ENCODE measurements around the gene LRRC25.

Gene LRRC25

DNA sequence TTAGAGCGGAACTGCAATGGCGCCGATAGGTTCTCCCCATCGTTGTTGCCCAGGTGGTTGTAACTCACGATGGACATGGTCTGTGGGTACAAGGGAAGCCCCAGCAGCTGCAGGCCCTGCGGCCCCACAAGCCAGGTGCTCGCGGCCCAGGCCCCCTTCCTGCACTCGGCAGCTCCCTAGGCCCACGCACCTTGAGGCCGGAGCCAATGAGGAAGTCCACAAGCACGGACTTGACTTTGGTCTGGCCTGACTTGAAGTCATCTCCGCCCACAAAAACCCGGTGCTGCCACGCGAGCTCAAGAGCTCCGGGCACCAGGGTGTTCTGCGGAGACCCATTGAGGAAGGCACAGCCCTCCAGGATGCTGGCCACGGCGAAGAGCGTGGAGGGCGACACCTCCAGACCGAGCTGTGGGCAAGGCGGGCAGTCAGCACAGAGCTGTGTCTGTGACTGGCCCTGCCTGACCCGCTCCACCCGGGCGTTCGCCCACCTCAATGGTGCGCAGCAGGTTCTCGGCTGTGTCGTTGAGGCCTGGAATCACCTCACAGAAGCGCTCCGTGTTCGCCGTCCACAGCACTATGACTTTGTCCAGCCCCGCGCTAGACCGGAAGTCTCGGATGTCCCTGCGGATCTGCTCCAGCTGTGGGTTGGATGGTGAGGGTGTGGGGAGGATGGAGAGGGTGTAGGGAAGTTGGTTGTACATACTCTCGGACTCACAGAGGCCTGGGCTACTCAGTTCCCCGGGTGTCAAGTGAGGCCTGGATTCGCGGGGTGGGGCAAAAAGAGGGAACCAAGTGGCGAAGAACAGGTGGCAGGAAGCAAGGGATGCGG lies 38.6 kb upstream of the LRRC25 start:
- DNase-seq (ENCODE audit: low read depth, low spot score): no peak

DNA sequence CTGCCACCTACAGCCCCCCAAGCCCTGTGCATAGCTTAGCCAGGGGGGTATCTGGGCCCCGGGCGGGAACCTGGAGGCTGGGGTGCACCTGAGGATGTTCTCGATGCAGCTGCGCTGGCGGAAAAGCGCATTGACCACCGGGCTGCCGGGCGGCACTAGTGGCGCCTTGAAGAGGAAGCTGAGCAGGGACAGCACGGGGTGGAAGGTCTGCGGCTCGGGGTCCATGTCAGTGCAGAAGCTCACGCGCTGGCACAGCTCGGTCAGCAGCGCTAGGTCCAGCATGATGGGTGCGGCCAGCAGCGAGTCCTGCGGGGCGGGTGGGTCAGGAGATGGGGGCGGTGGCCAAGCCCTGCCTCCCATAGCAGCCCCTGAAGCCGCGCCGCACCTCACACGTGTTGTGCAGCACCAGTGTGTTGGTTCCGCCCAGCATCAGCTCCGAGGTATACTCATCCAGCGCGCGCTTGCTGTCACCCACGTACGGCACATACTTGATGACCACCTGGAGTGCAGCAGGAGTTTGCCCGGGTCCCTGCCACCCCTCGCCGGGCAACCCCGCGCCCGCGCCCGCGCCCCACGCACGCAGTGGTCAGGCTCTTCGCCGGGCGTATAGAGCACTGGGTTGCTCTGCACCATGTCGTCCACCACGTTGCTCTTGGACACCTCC lies 37.9 kb upstream of the LRRC25 start:
- DNase-seq (ENCODE audit: low read depth, low spot score): no peak

DNA sequence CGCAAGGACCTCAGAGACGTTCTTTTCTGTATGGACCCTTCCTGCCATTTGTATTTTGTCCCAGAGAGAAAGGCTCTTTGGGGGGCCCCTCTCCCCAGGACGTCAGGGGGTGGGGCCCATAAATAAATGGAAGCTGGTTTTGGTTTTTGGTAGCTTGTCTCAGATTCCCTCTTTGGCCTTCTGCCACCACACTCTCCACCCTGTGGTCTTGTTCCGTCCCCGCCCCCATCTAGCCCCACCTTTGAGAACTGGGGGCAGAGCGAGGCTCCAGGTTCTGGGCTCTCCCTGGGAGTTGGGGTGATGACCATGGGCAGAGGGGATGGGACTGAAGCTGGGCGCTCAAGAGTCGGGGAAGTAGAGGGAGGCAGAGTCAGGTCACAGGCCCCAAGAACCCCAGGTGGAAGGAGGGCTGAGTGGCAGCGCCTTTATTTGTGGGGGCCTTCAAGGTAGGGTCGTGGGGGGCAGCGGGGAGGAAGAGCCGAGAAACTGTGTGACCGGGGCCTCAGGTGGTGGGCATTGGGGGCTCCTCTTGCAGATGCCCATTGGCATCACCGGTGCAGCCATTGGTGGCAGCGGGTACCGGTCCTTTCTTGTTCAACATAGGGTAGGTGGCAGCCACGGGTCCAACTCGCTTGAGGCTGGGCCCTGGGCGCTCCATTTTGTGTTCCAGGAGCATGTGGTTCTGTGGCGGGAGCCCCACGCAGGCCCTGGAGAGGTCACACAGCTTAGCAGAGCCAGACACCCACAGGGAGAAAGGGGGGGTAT lies 37.2 kb upstream of the LRRC25 start:
- DNase-seq (ENCODE audit: low read depth, low spot score): no peak

DNA sequence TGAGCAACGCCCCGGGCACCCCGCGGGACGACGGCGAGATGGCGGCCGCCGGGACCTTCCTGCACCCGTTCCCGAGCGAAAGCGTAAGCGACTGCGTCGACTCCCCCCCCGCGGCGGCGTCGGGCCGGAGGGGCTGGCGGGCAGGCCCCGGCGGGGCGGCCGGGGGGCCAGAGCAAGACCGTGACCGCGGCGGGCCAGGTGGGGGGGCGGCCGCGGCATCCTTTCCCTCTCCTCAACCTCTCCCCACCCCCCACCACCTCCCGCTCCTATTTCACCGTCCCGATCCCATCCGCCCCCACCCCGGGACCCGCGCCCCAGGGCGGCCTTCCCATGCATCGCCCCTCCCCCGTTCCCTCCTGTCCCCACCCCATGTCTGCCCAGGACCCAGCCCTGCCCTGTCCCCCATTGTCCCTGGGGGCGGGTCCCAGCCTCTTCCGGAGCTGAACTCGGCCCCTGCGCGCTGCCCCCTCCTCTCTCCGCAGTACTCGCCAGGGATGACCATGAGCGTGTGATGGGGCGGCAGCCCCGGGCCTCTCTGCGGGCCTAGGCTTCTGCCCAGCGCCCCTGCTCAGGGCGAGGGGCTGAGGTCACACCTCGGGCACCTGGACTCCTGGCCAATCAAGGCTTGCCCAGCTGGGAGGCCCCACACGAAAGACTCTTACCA lies 36.4 kb upstream of the LRRC25 start:
- DNase-seq (ENCODE audit: low read depth, low spot score): no peak

DNA sequence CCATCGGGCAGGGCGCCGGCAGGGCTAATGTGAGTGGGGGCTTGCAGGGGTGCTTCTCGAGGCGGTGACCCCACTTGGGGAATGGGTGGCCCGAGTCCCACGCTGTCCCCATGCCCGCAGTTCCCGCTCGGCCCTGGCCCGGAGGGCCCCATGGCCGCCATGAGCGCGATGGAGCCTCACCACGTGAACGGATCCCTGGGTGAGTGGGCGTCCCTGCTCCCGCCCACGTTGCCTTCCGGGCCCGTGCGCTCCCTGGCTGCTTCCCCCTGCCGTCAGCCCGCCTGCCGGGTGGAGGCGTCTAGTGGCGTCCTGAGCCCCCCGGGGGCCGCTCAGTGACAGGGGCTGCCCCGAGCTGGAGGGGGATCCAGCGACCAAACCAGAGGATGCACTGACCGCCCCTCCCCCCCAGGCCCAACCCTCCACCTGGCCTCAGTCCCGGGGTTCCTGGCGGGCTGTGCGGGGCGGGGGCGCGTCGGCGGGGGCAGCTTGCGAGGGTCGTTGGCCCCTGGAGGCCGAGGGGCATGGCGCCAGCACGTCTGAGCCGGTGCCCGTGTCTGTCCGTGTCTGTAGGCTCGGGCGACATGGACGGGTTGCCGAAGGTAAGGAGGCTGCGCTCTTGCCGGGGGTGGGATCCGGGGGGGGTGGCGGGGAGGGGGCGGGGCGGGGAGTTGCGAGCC lies 35.7 kb upstream of the LRRC25 start:
- no peak for DNase-seq (ENCODE audit: low read depth, low spot score)

DNA sequence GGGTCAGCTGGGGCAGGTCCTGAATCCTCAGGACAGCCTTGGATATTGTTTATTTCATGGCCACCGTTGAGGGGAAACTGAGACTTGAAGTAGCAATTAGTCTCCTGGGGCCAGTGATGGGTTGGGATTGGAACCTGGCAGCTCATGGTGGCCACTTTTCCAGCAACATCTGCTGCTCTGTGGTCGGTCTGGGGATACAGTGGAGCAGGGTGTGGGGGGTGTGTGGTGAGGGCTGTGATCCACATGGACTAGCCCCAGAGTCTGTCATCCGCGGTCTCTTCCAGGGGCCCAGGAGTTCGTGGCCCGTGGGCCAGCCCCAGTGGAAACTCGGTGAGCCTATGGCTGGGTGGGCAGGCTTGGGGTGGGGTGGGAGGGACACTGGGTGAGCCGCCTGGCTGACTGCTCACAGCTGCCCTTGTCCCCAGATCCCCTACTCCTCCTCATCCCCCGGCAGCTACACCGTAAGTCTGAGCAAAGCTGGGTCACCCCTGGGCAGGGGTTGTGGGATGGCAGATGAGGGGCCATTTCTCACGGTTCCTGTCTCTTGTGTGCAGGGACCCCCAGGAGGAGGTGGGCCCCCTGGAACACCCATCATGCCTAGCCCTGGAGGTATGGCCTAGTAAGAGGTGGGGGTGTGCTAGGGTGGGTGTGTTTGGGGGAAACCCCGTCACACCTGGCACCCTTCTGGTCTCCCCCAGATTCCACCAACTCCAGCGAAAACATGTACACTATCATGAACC lies 35.0 kb upstream of the LRRC25 start:
- DNase-seq (ENCODE audit: low read depth, low spot score): no peak

DNA sequence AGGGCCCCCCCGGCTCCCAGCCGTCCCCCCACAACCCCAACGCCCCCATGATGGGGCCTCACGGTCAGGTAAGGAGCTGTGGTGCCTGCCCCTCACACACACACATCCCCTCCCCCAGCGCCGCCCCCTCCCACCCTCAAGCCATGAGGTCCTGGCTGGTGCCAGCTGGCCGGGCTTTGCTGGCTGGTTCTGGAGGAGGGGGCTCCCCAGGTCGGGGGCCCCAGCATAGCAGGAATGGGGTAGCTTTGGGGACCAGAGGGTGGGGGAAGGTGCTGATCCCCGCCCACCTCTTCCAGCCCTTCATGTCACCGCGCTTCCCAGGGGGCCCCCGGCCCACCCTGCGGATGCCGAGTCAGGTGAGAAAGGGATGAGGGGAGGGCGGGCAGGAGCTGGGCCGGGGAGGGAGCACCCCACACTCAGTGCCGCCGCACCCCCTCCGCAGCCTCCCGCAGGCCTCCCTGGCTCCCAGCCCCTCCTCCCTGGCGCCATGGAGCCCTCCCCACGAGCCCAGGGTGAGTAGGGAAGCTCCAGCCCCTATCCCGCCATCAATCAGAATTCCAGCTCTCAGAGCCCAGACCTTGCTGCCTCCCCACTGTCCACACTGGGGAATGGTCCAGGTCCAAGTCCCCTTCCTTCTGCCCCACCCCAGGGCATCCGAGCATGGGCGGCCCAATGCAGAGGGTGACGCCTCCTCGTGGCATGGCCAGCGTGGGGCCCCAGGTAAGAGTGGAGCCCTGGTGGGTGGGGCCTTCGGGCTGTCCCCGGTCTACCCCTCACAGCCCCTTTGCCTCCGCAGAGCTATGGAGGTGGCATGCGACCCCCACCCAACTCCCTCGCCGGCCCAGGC lies 34.2 kb upstream of the LRRC25 start:
- DNase-seq (ENCODE audit: low read depth, low spot score): no peak

DNA sequence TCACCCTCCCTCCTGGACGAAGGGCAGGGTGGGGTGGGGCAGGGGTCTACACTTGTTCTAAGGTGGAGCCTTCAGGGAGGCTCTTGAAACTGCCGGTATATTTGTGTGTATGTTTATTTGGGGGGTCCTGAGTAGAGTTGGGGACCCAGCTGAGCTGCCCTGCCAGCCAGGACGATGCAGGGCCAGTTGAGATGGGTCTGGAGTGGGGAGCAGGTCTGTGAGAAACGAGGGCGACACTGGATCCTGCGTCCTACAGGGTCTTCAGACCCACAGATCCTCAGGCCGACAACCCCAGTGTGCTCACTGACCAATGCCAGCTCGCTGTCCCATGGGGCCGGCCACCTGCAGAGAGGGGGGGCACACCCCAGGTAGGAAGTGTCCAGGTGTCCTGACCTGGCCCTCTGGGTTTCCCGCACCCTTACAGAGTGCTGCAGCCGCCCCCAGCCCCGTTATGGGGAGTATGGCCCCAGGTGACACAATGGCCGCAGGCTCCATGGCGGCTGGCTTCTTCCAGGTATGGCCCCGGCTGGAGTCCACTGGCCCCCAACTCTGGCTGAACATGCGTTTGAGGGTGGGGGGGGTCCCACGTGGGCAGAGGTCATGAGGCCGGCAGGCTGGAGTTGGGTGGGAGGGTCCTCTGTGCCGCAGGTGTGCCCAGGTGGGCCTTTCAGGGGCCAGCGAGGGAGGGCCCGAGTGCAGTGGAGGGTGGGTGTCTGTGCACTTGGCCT lies 33.2 kb upstream of the LRRC25 start:
- no peak for DNase-seq (ENCODE audit: low read depth, low spot score)

DNA sequence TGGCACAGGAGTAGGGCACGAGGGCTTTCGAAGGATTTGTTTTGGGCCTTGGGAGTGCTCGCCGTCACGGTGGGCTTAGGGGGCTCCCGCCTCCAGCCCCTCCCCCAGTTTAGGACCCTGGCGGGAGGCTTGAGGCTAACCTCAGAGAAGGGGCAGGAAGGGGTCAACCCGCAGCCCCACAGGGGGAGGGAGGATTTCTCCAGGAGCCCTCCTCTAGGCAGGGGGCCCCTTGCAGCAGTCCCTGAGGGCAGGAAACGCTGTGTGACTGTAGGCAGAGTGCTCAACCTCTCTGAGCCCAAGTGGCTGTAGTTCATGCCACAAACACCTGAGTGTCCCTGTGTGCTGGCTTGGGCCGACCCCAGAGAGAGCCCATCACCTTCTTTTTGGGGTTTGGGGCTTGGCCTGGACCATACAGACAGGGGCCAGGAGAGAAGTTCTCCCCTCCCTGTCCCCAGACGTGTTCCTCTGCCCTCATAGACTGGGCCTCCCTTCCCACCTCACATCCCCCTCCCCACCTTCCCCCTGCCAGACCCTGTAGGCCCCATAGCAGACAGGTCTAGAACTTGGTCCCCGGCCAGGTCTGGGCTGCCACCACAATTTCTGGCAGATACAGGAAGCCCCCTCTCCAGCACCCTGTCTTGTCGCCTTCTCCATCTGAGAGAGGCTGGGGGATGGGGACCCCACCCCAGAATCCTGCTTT lies 32.4 kb upstream of the LRRC25 start:
- no peak for DNase-seq (ENCODE audit: low read depth, low spot score)

DNA sequence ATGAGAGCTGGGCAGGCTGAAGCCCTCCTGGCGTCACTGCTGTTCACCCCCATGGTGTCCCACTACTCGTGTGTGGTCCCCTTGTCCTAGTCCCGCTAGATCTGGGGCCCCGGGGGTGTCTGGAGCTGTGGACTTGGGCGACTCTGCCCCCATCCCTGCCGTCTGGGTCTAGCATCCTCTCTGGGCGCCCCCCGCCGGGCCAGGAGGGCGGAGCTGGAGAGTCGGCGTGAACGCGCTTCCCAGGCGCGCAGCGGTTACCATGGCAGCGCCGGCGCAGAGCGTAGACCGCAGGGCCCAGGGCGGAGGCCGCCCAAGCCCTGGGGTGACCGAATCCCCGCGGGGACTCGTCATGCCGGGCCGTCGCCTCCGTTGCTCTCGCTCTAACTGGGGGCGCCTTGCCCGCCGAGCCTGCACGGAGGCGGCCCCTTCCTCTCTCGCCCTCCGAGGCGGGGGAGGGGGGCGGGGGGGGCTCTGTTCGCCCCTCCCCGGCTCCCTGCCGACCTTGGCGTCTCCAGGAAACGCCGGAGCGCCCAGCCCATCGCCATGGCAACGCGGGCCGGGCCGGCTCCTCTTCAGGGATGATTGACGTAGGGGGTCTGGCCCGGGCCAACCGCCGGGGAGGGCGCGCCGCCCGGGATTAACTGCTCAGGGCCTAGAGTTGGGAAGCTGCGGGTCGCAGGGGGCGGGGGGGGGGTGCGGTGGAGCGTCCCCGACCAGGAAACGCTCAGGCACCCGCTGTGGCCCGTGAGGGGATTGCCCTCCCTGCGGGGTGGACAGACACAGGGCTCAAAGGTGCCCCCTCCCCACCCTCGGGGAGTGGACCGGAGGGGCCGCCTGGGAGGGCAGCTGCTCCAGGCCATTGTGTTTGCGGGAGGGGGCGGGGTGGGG lies 31.6 kb upstream of the LRRC25 start:
- peak; percentile 68 for DNase-seq (ENCODE audit: low read depth, low spot score)

DNA sequence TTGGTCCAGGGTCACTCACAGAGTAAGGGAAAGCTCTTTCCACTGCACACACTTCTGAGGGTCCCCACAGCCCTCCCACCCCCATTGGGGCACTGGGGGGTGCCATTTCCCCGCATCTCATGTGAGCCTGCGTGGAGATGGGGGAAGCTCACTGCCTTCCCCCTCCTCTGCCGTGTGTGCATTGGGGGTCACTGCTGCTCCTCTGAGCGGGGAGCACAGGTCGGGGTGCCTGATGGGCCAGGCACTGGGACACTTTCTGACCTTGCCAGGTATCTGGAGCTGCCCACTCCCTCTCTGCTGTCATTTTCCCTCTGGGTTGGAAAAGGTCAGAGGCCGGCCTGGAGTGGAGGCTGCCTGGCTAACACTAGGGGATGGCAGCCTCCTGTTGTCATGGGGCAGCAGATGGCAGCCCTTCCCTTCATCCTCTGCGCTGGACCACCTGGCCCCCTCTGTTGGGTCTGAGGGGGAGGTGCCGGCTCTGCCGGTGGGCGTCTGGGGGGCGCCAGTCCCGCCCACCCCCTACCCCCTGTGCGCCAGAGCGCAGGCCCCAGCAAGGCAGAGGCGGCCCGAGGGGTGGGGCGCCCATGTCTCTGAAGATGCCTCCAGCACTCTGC lies 30.9 kb upstream of the LRRC25 start:
- DNase-seq (ENCODE audit: low read depth, low spot score): no peak

DNA sequence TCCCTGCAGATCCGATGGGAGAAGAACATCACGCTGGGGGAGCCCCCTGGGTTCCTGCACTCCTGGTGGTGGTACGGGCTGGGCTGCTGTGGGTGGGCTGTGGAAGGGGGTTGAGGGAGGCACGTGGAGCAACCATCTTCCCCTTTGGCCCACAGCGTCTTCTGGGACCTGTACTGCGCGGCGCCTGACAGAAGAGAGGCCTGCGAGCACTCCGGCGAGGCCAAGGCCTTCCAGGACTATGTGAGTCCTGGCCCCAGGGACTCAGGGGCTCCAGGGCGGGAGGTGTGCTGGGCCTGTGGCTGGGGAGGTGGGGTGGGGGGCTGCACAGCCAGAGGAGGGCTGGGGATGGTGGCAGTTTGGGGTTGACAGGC lies 30.3 kb upstream of the LRRC25 start:
- DNase-seq (ENCODE audit: low read depth, low spot score): no peak

DNA sequence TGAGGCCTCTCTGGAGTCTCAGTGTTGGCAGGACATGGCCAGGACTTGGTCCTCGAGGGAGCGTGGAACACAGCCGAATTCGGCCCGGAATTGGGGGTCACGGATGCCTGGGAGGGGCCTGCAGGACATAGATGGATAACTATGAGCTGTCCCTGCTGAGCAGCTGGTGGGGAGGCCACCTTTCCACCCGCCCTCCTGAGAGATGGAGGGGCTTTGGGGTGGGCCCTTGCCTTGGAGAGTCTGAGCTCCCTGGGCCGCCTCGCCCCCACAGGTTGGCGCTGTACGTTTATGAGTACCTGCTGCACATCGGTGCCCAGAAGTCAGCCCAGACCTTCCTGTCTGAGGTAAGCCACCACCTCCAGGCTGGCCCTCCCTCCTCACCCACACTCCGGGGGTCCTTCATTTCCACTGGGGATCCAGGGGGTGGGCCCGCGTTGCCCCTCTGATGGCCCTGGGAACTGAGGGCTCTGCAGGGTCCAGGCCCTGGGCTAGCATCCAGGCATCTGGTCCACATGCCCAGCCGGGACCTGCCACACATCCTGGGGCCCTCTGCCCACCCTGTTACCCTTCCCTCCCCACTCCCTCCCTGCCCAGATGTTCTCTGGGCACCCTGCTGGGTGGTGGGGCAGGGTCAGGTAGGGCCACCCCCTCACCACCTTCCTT lies 29.8 kb upstream of the LRRC25 start:
- DNase-seq (ENCODE audit: low read depth, low spot score): no peak

DNA sequence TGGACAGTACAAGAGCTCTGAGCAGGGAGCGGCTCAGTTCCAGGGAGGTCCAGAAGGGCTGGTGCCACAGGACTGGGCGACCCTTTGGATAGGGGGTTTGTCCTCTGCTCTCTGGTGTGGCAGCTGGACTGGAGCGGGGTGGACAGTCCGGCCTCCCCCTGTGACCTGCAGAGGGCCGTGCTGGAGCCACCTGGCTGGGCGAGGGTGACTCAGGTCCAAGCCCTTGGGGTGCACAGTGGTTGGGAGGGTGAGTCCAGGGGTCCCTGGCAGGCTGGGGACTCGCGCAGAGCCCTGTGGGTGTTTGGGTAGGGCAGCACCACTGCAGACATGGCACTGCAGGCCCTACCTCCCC lies 29.0 kb upstream of the LRRC25 start:
- DNase-seq (ENCODE audit: low read depth, low spot score): no peak

DNA sequence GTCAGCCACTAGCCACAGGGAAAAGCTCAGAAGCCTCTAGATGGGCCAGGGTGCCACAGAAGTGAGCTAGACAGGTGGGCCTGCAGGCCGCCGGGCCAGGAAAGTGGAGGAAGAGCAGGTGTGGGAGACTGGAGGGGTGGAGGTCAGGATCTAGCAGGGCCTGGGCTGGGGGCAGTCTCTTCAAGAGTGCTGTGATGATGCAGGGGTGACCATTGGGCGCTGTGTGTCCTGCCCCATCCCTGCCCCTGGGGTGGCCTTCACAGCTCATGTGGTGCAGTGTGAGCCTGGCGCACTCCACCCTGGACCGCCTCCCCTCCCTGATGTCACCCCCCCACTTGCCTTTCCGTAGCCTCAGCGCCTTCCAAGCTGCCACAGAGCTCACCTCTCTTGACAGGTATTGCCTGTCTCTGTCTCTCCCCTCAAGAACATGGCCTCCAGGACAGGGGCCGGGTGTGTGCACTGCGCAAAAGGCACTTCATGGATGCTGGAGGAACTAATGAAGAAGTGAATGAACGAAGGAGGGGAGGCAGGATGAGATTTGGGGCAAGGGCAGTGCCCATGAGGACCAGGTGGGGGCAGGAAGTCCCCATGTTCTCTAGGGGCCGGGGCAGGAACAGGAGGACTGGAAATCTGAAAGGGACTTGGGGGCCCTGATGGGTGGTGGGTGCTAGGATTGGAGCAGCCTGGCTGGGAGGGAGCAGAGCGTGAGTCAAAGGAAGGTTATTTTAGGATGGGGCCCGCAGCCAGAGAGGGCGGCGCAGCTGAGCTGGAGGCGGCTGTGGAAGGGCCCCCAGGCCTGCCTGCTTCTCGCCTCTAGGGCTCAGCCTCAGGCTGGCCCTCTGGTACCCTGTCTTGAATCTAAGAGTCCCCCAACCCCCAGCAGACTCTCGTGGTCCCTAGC lies 28.3 kb upstream of the LRRC25 start:
- no peak for DNase-seq (ENCODE audit: low read depth, low spot score)
